Tibial nerve (tissue), 4 donors: Measurements from ENCODE around the gene TRIM24. TPM values are rescaled to one million over a fixed set of nuclear protein-coding genes. Genes with fewer than 3 reads are reported as not detected.
A peak's percentile ranks its signal among the peaks of the same experiment; 100 is the strongest.

Experiments used
- DNase-seq, 2 donors: peaks; one replicate each; pipeline ENCODE4 v3.0.0-alpha.2; 2019; ENCODE audit warnings: low spot score in 2 of 2
- H3K27ac ChIP-seq, 4 donors: fragments of 200-600 bp; sonication (generic) in 3 of 4; one replicate each; pipeline ENCODE4 v1.5.1; 2017 to 2019; ENCODE audit warnings: mild to moderate bottlenecking in 1 of 4
- H3K27me3 ChIP-seq, 2 donors: fragments of 200-600 bp; sonication (generic) in 1 of 2; one replicate each; pipeline versions ENCODE4 v1.5.1 to v1.6.0; 2017 to 2019
- H3K36me3 ChIP-seq, 3 donors: fragments of 200-600 bp; sonication (generic); one replicate each; pipeline ENCODE4 v1.5.1; 2018 to 2019
- H3K4me1 ChIP-seq, 4 donors: fragments of 200-600 bp; sonication (generic) in 3 of 4; one replicate each; pipeline ENCODE4 v1.5.1; 2017 to 2019
- H3K4me3 ChIP-seq, 4 donors: fragments of 200-600 bp; sonication (generic) in 3 of 4; one replicate each; pipeline ENCODE4 v1.5.1; 2017 to 2019; ENCODE audit warnings: mild to moderate bottlenecking in 1 of 4, moderate library complexity in 1 of 4
- H3K9me3 ChIP-seq, 4 donors: fragments of 200-600 bp; sonication (generic) in 3 of 4; one replicate each; pipeline ENCODE4 v1.5.1; 2017 to 2019
- CTCF ChIP-seq, 5 experiments: fragments of 200-600 bp in 3 of 5; fragments of 450-650 bp in 2 of 5; sonication (generic) in 3 of 5; IDR thresholded peaks; one replicate each; pipeline ENCODE4 v1.5.1; 2016 to 2019; ENCODE audit warnings: antibody characterized with exemption in 5 of 5, mild to moderate bottlenecking in 3 of 5, moderate library complexity in 2 of 5
- EP300 ChIP-seq, 2 donors: sonication (generic); formaldehyde crosslinking; IDR thresholded peaks; one replicate each; pipeline ENCODE4 v1.6.1; 2017; ENCODE audit warnings: antibody characterized with exemption in 2 of 2, mild to moderate bottlenecking in 1 of 2
- POLR2A ChIP-seq, 2 donors: fragments of 450-650 bp; IDR thresholded peaks; one replicate each; pipeline ENCODE4 v1.6.1; 2017; ENCODE audit warnings: antibody characterized with exemption in 2 of 2, mild to moderate bottlenecking in 2 of 2, moderate library complexity in 2 of 2
- WGBS, 2 donors: methylation state at CpG; one replicate each; pipeline ENCODE4 v1.1.5; 2018; 5-methylcytosine and 5-hydroxymethylcytosine counted together
- total RNA-seq, 4 donors: library from RNA; depleted of rRNA; stranded (reverse); fragments of >200 nt; gene quantifications; one replicate each; pipeline ENCODE4 v1.1.0, GENCODE V29; 2016

TRIM24 gene
- total RNA-seq, 4 donors from 2014 or later, result 15.9 to 20.5 (median 17.7) TPM

DNA sequence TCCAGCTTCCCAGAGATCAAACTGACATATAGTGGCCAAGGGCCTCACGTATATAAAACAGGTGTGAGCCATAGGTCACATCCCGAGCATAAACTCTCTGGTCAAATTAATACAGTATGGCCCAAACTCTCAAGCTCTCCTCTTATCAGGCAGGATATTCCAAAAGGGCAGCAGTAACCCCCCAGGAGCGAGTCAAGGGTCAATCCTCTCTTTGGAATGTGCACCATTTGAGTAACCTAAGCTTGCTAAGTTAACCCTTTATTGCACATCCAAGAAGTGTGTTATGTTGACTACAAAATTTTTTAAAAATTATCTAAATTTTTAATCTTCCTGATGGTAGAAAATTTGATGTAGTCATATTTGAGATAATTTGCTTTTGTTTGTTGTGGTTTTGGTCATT is 4.5 kb upstream of the TRIM24 start:
- H3K9me3 ChIP-seq, result no peaks in the 10 kb centered on the region
- TF ChIP-seq CTCF (IDR thresholded peaks at IDR 0.05) (no peak), POLR2A (IDR thresholded peaks at IDR 0.05) (no peak), EP300 (IDR thresholded peaks at IDR 0.05) (no peak)
- no peaks in the 10 kb centered on the region for H3K36me3 ChIP-seq
- no peak overlapping the region for H3K4me3 ChIP-seq
- no peak overlapping the region for H3K27ac ChIP-seq
- H3K4me1 ChIP-seq, result no peaks in the 10 kb centered on the region
- DNase-seq, result no peak
- 48 to 65% methylated on average over 3 of the region's 3 CpGs for WGBS, 2 donors
- H3K27me3 ChIP-seq, result no peaks in the 10 kb centered on the region

DNA sequence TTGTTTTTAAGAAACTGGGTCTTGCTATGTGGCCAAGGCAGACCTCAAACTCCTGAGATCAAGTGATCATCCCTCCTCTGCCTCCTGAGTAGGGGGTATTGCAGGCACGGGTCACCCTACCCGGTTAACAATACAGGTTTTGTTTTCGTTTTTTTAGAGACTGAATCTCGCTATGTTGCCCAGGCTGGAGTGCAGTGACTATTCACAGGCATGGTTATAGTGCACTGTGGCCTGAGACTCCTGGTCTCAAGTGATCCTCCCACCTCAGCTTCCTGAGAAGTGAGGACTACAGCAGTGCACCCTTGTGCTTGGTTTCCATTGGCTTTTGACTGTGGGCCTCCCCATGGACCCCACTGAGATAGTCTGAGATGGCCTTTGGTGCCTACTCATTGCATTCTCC is 3.8 kb upstream of the TRIM24 start:
- no peak for DNase-seq
- no peak overlapping the region for H3K27ac ChIP-seq
- H3K4me3 ChIP-seq, result no peak overlapping the region
- H3K4me1 ChIP-seq, result peaks cover 0 to 2% (median 0%) of the 10 kb centered on the region in 4 donors
- no peaks in the 10 kb centered on the region for H3K9me3 ChIP-seq
- H3K36me3 ChIP-seq, result no peaks in the 10 kb centered on the region
- TF ChIP-seq EP300 (IDR thresholded peaks at IDR 0.05) (no peak), CTCF (IDR thresholded peaks at IDR 0.05) (no peak), POLR2A (IDR thresholded peaks at IDR 0.05) (no peak)
- 53 to 78% methylated on average over 4 of the region's 4 CpGs for WGBS, 2 donors
- no peaks in the 10 kb centered on the region for H3K27me3 ChIP-seq

- Histone ChIP-seq H3K36me3 (no peaks in the 10 kb centered on the region), H3K27me3 (no peaks in the 10 kb centered on the region), H3K4me3 (peak overlapping the region in 1 of 4 donors; percentile 36), H3K27ac (no peak overlapping the region), H3K4me1 (peaks cover 0 to 14% (median 7%) of the 10 kb centered on the region in 4 donors), H3K9me3 (no peaks in the 10 kb centered on the region)
- DNase-seq, result no peak
- no peak for TF ChIP-seq CTCF (IDR thresholded peaks at IDR 0.05)
- 69 to 70% methylated on average over 18 of the region's 18 CpGs for WGBS, 2 donors
These were observed 1.3 kb upstream of the TRIM24 start for GRCh38 chr7:138458576-138459412.

GRCh38 chr7:138459413-138460175 is 465 bp upstream of the TRIM24 start:
- DNase-seq, result peak in 1 of 2 donors; percentile 93
- Histone ChIP-seq H3K36me3 (no peaks in the 10 kb centered on the region), H3K27me3 (no peaks in the 10 kb centered on the region), H3K27ac (peak overlapping the region in 3 of 4 donors; percentile 34 to 93 (median 92)), H3K9me3 (no peaks in the 10 kb centered on the region), H3K4me3 (peak overlapping the region in 3 of 4 donors; percentile 18 to 79 (median 36)), H3K4me1 (peaks cover 0 to 14% (median 7%) of the 10 kb centered on the region in 4 donors)
- TF ChIP-seq POLR2A (IDR thresholded peaks at IDR 0.05) (no peak), CTCF (IDR thresholded peaks at IDR 0.05) (peak in 4 of 5 experiments; percentile 17 to 62 (median 41))
- WGBS, 2 donors, result 1 to 2% methylated on average over 23 to 31 of the region's 31 CpGs
